Measurements from ENCODE around the gene ZNHIT1. TPM values are rescaled to one million over a fixed set of nuclear protein-coding genes. Genes with fewer than 3 reads are reported as not detected.

Gene ZNHIT1
- polyA plus RNA-seq, 3 donors, result 29.3 to 109 (median 74.9) TPM

GRCh38 chr7:101271021-101271420, 53.1 kb downstream of the ZNHIT1 start:
- H2AFZ ChIP-seq (ENCODE audit: insufficient read depth, low read depth, low read length, poor library complexity, severe bottlenecking), result no peak overlapping the region
- no peak overlapping the region for H3K4me2 ChIP-seq (replicated peaks; ENCODE audit: extremely low read depth, low read length, poor library complexity, severe bottlenecking)
- no peak for TF ChIP-seq CTCF (IDR thresholded peaks at IDR 0.05)
- Mint-ChIP-seq H3K4me3 (no peak overlapping the region), H3K36me3 (no peaks in the 10 kb centered on the region), H3K4me1 (peaks cover 2% of the 10 kb centered on the region), H3K9me3 (peaks cover 0 to 3% (median 0%) of the 10 kb centered on the region in 7 donors), H3K27ac (no peak overlapping the region), H3K27me3 (ENCODE audit: low read depth in 3 of 3) (peaks cover 5 to 16% (median 12%) of the 10 kb centered on the region in 3 donors)
- H3K9me3 ChIP-seq (replicated peaks in 1 of 2; ENCODE audit: control insufficient read depth in 1 of 2, insufficient read depth in 1 of 2, low read length in 2 of 2), result no peaks in the 10 kb centered on the region
- WGBS (ENCODE audit: insufficient coverage), result no CpG with 5 or more reads among the region's 5 CpGs
- H3K4me3 ChIP-seq (replicated peaks in 1 of 3; ENCODE audit: low read depth in 2 of 3, low read length in 3 of 3), result no peak overlapping the region
- no peaks in the 10 kb centered on the region for H3K4me1 ChIP-seq (ENCODE audit: control insufficient read depth in 1 of 2, insufficient read depth in 2 of 2, low read length in 2 of 2)
- no peaks in the 10 kb centered on the region for H4K20me1 ChIP-seq (ENCODE audit: insufficient read depth, low read length)
- no peaks in the 10 kb centered on the region for H3K36me3 ChIP-seq (replicated peaks in 1 of 2; ENCODE audit: control insufficient read depth in 1 of 2, insufficient read depth in 2 of 2, low read length in 2 of 2)
- DNase-seq, result no peak
- no peak overlapping the region for H3K9ac ChIP-seq (ENCODE audit: insufficient read depth, low read length, poor library complexity, severe bottlenecking)
- no peak overlapping the region for H3K27ac ChIP-seq (ENCODE audit: low read depth in 1 of 2, low read length in 2 of 2)
- intact Hi-C loops (cut with micrococcal nuclease), result no loop called here
- no peaks in the 10 kb centered on the region for H3K27me3 ChIP-seq (ENCODE audit: control insufficient read depth in 2 of 2, insufficient read depth in 2 of 2, low read length in 2 of 2)
- no peaks in the 10 kb centered on the region for H3K79me2 ChIP-seq (ENCODE audit: insufficient read depth, low read length)

- no peaks in the 10 kb centered on the region for H3K9me3 ChIP-seq (replicated peaks in 1 of 2; ENCODE audit: control insufficient read depth in 1 of 2, insufficient read depth in 1 of 2, low read length in 2 of 2)
- H3K27ac Mint-ChIP-seq, result no peak overlapping the region
- H2AFZ ChIP-seq (ENCODE audit: insufficient read depth, low read depth, low read length, poor library complexity, severe bottlenecking), result no peak overlapping the region
- no peaks in the 10 kb centered on the region for H3K36me3 ChIP-seq (replicated peaks in 1 of 2; ENCODE audit: control insufficient read depth in 1 of 2, insufficient read depth in 2 of 2, low read length in 2 of 2)
- peaks cover 13% of the 10 kb centered on the region in 3 donors for H3K27me3 Mint-ChIP-seq (ENCODE audit: low read depth in 3 of 3)
- H4K20me1 ChIP-seq (ENCODE audit: insufficient read depth, low read length), result no peaks in the 10 kb centered on the region
- no peaks in the 10 kb centered on the region for H3K36me3 Mint-ChIP-seq
- no peaks in the 10 kb centered on the region for H3K4me1 ChIP-seq (ENCODE audit: control insufficient read depth in 1 of 2, insufficient read depth in 2 of 2, low read length in 2 of 2)
- no peak overlapping the region for H3K9ac ChIP-seq (ENCODE audit: insufficient read depth, low read length, poor library complexity, severe bottlenecking)
- intact Hi-C loops (cut with micrococcal nuclease), result no loop called here
- H3K4me2 ChIP-seq (replicated peaks; ENCODE audit: extremely low read depth, low read length, poor library complexity, severe bottlenecking), result no peak overlapping the region
- H3K4me3 ChIP-seq (replicated peaks in 1 of 3; ENCODE audit: low read depth in 2 of 3, low read length in 3 of 3), result no peak overlapping the region
- no peak for TF ChIP-seq CTCF (IDR thresholded peaks at IDR 0.05)
- H3K4me1 Mint-ChIP-seq, result peaks cover 2% of the 10 kb centered on the region
- H3K27ac ChIP-seq (ENCODE audit: low read depth in 1 of 2, low read length in 2 of 2), result no peak overlapping the region
- H3K79me2 ChIP-seq (ENCODE audit: insufficient read depth, low read length), result no peaks in the 10 kb centered on the region
- 100% methylated on average over 3 of the region's 4 CpGs for WGBS (ENCODE audit: insufficient coverage)
- H3K27me3 ChIP-seq (ENCODE audit: control insufficient read depth in 2 of 2, insufficient read depth in 2 of 2, low read length in 2 of 2), result no peaks in the 10 kb centered on the region
- H3K9me3 Mint-ChIP-seq, result peaks cover 0 to 3% (median 0%) of the 10 kb centered on the region in 7 donors
- no peak overlapping the region for H3K4me3 Mint-ChIP-seq
- no peak for DNase-seq
Observed at GRCh38 chr7:101273206-101273605, 55.2 kb downstream of the ZNHIT1 start.

Small RNAs within 50 kb of the gene (small RNA-seq; reads per million reads assigned to genes)
- not detected for gene RNU6-1104P (ENCODE audit: insufficient read length, low read depth)

Other genes with a start within 250 kb of the ZNHIT1 start
- gene MUC12, start 248.6 kb upstream of the ZNHIT1 start, polyA plus RNA-seq, result under 1 TPM in 1 of 3 donors, not detected in 2; 0.44 TPM
- gene MUC17, start 198.1 kb upstream of the ZNHIT1 start, polyA plus RNA-seq, result not detected
- 1 to 10 TPM in 2 of 3 donors, under 1 TPM in 1; 0.66 to 9.4 (median 1.2) TPM for gene TRIM56, start 132.7 kb upstream of the ZNHIT1 start, polyA plus RNA-seq
- under 1 TPM; 0.07 to 0.21 (median 0.16) TPM for gene SERPINE1, start 91.1 kb upstream of the ZNHIT1 start, polyA plus RNA-seq
- gene AP1S1, start 63.7 kb upstream of the ZNHIT1 start, polyA plus RNA-seq, result 10 to 100 TPM; 10.1 to 21.3 (median 10.9) TPM
- gene VGF, start 52.6 kb upstream of the ZNHIT1 start, polyA plus RNA-seq, result not detected
- not detected for gene NAT16, start 37.9 kb upstream of the ZNHIT1 start, polyA plus RNA-seq
- gene MOGAT3, start 17.1 kb upstream of the ZNHIT1 start, polyA plus RNA-seq, result not detected
- 10 to 100 TPM; 26.9 to 70.1 (median 28.1) TPM for gene PLOD3, start 584 bp upstream of the ZNHIT1 start, polyA plus RNA-seq
- 10 to 100 TPM in 1 of 3 donors, not detected in 2; 19.3 TPM for gene CLDN15, start 19.6 kb downstream of the ZNHIT1 start, polyA plus RNA-seq
- 100 to 1,000 TPM; 152 to 198 (median 195) TPM for gene FIS1, start 26.9 kb downstream of the ZNHIT1 start, polyA plus RNA-seq
- gene IFT22, start 103.6 kb downstream of the ZNHIT1 start, polyA plus RNA-seq, result 1 to 10 TPM in 1 of 3 donors, under 1 TPM in 2; 0.59 to 1.5 (median 0.87) TPM
- gene COL26A1, start 144.7 kb downstream of the ZNHIT1 start, polyA plus RNA-seq, result not detected

All from CD14-positive monocyte (primary cell).